HepG2 (cell line): ENCODE data around the gene VPREB1. TPM values are rescaled to one million over a fixed set of nuclear protein-coding genes. Genes with fewer than 3 reads are reported as not detected.
"Not testable (repeated sequence)": the region's sequence is repeated elsewhere in the genome, so short reads cannot be mapped to it uniquely, and the experiment has no call there.

Source experiments
- ATAC-seq: fragments of 200-7000 bp; cut with Tn5 transposase; 3 replicates; pipeline ENCODE4 v1.9.1; 2020; ENCODE audit warnings: mild to moderate bottlenecking, moderate library complexity
- BruUV-seq: library from RNA; stranded (reverse); fragments of 400-500 nt; replicated peaks from 2 replicates; lab custom pipeline; 2021; lab: Mats Ljungman, UMichigan
- CTCF ChIA-PET: fragments of 300-600 bp; formaldehyde crosslinking; extraction: SDS; loops from one replicate; lab custom pipeline; 2021; ENCODE audit warnings: low total read pairs, inconsistent platforms, low intra/inter-chr PET ratio; lab: Yijun Ruan, JAX
- POLR2A ChIA-PET: fragments of 350-600 bp; sonication (Branson Sonifier 250); formaldehyde crosslinking; loops from one replicate; lab custom pipeline; 2020; ENCODE audit warnings: antibody characterized with exemption, inconsistent platforms; lab: Yijun Ruan, JAX
- DNase-seq: peaks from one replicate; pipeline ENCODE4 v3.0.0-alpha.2; 2015; ENCODE audit warnings: low spot score
- FAIRE-seq: peaks from 3 replicates; lab custom pipeline; 2011; peaks lifted over from hg19 to GRCh38; lab: Jason Lieb, UNC
- H2AFZ ChIP-seq: one replicate; pipeline ENCODE4 v1.6.1; 2011; ENCODE audit warnings: low read length, inconsistent platforms
- H3K27ac ChIP-seq: fragments of 300-600 bp; 3 replicates; pipeline ENCODE4 v1.8.0; 2011; ENCODE audit warnings: mixed run types, mild to moderate bottlenecking, mixed read lengths, low read length, inconsistent platforms; ENCODE audit not compliant: insufficient read depth; ENCODE audit errors: extremely low read length
- H3K27me3 ChIP-seq, 2 experiments: fragments of 200-600 bp in 1 of 2; 2 replicates in 1 of 2; 3 replicates in 1 of 2; pipeline versions ENCODE4 v1.6.0 to v1.8.0; 2011; ENCODE audit warnings: low read length in 2 of 2, mild to moderate bottlenecking in 2 of 2, moderate library complexity in 2 of 2, inconsistent platforms in 1 of 2; ENCODE audit not compliant: insufficient read depth in 2 of 2, control insufficient read depth in 1 of 2
- H3K36me3 ChIP-seq, 2 experiments: fragments of 200-600 bp in 1 of 2; replicated peaks in 1 of 2; 2 replicates in 1 of 2; 3 replicates in 1 of 2; pipeline versions ENCODE4 v1.5.1 to v1.8.0; 2011; ENCODE audit warnings: low read length in 2 of 2, inconsistent platforms in 1 of 2; ENCODE audit not compliant: insufficient read depth in 2 of 2, control insufficient read depth in 1 of 2
- H3K4me1 ChIP-seq: 2 replicates; pipeline ENCODE4 v1.5.1; 2012; ENCODE audit warnings: low read length, inconsistent platforms; ENCODE audit not compliant: insufficient read depth
- H3K4me2 ChIP-seq: 2 replicates; pipeline ENCODE4 v1.6.0; 2011; ENCODE audit warnings: low read depth, low read length, inconsistent platforms
- H3K4me3 ChIP-seq, 3 experiments: fragments of 200-600 bp in 1 of 3; sonication (generic), shearing (Covaris generic) in 1 of 3; replicated peaks in 1 of 3; 2 replicates each; pipeline ENCODE4 v1.5.1; 2011 to 2016; ENCODE audit warnings: low read length in 3 of 3, inconsistent platforms in 2 of 3, low read depth in 2 of 3, mild to moderate bottlenecking in 2 of 3, control low read depth in 1 of 3, mixed read lengths in 1 of 3; ENCODE audit not compliant: insufficient read depth in 1 of 3
- H3K79me2 ChIP-seq: one replicate; pipeline ENCODE4 v1.6.1; 2011; ENCODE audit warnings: low read length, inconsistent platforms; ENCODE audit not compliant: insufficient read depth
- H3K9ac ChIP-seq: 2 replicates; pipeline ENCODE4 v1.6.0; 2011; ENCODE audit warnings: mild to moderate bottlenecking, low read depth, low read length, inconsistent platforms; ENCODE audit not compliant: insufficient read depth
- H3K9me3 ChIP-seq: 2 replicates; pipeline ENCODE4 v1.5.1; 2012; ENCODE audit warnings: mild to moderate bottlenecking, low read length
- H4K20me1 ChIP-seq: 2 replicates; pipeline ENCODE4 v1.6.0; 2011; ENCODE audit warnings: inconsistent platforms, mild to moderate bottlenecking, low read length, moderate library complexity; ENCODE audit not compliant: insufficient read depth
- WGBS: methylation state at CpG from one replicate; pipeline ENCODE4 v1.1.6; 2017; ENCODE audit warnings: low lambda C conversion rate; 5-methylcytosine and 5-hydroxymethylcytosine counted together
- in situ Hi-C: cut with HindIII; loops from 2 replicates; pipeline ENCODE4 v1.10.0; 2017; ENCODE audit warnings: low pct_unique_long_range_greater_than_20kb; ENCODE audit not compliant: extremely low pct_ligation_motif_present
- intact Hi-C: fragments of 100-400 bp; cut with micrococcal nuclease; formaldehyde crosslinking; loops from one replicate; pipeline ENCODE4 v1.10.0; 2022; ENCODE audit not compliant: unreplicated experiment
- polyA plus RNA-seq, 8 experiments: library from polyadenylated mRNA; depleted of rRNA in 3 of 8; stranded (reverse) in 7 of 8; unstranded in 1 of 8; fragments of >200 nt; fragmentation: Illumina TruSeq in 4 of 8; extraction: Trizol in 4 of 8; gene quantifications; 2 replicates each; pipeline versions ENCODE4 v1.2.1 to v1.2.3, GENCODE V29; 2011 to 2016; ENCODE audit warnings: low read depth in 4 of 8, missing spikeins in 1 of 8, mixed read lengths in 1 of 8; ENCODE audit not compliant: insufficient read depth in 1 of 8
- total RNA-seq, 5 experiments: library from RNA; depleted of rRNA; stranded (reverse); fragments of >200 nt; fragmentation: Illumina TruSeq; extraction: Trizol; gene quantifications; 2 replicates each; pipeline ENCODE4 v1.2.3, GENCODE V29; 2016; ENCODE audit warnings: low read depth in 1 of 5

The VPREB1 gene
- total and polyA plus RNA-seq, 2 of the 13 experiments (the other 11 are each of a cell fraction or from before 2014, with no cell fraction given), result not detected

GRCh38 chr22:22256133-22256532 is 11.5 kb downstream of the VPREB1 start:
- H3K9ac ChIP-seq, H3K36me3 ChIP-seq, POLR2A ChIA-PET, H2AFZ ChIP-seq, H3K4me2 ChIP-seq, H4K20me1 ChIP-seq, CTCF ChIA-PET, H3K4me1 ChIP-seq, H3K9me3 ChIP-seq, ATAC-seq, FAIRE-seq, H3K79me2 ChIP-seq, H3K27ac ChIP-seq, DNase-seq, intact Hi-C loops, BruUV-seq, in situ Hi-C loops, H3K27me3 ChIP-seq, H3K4me3 ChIP-seq: not testable (repeated sequence)
- WGBS, result 88% methylated on average over 9 of the region's 13 CpGs

- H2AFZ ChIP-seq, FAIRE-seq, in situ Hi-C loops, ATAC-seq, BruUV-seq, CTCF ChIA-PET, H3K9ac ChIP-seq, H3K4me1 ChIP-seq, H3K79me2 ChIP-seq, H4K20me1 ChIP-seq, H3K27me3 ChIP-seq, intact Hi-C loops, H3K9me3 ChIP-seq, H3K36me3 ChIP-seq, DNase-seq, POLR2A ChIA-PET, H3K27ac ChIP-seq, H3K4me3 ChIP-seq, H3K4me2 ChIP-seq: not testable (repeated sequence)
- WGBS, result 72% methylated on average over 7 of the region's 7 CpGs
Observed at GRCh38 chr22:22258597-22259415, 14.2 kb downstream of the VPREB1 start.

GRCh38 chr22:22260169-22260568 is 15.6 kb downstream of the VPREB1 start:
- H3K4me3 ChIP-seq, H3K27ac ChIP-seq, H3K4me1 ChIP-seq, intact Hi-C loops, H2AFZ ChIP-seq, H3K36me3 ChIP-seq, H4K20me1 ChIP-seq, DNase-seq, H3K9ac ChIP-seq, H3K79me2 ChIP-seq, CTCF ChIA-PET, H3K9me3 ChIP-seq, in situ Hi-C loops, H3K27me3 ChIP-seq, POLR2A ChIA-PET, H3K4me2 ChIP-seq, BruUV-seq, FAIRE-seq, ATAC-seq: not testable (repeated sequence)
- WGBS, result 69% methylated on average over 2 of the region's 2 CpGs

GRCh38 chr22:22260586-22260985 is 16.0 kb downstream of the VPREB1 start:
- in situ Hi-C loops, FAIRE-seq, DNase-seq, POLR2A ChIA-PET, H3K4me2 ChIP-seq, H4K20me1 ChIP-seq, H3K36me3 ChIP-seq, H3K4me3 ChIP-seq, H3K79me2 ChIP-seq, ATAC-seq, H3K9me3 ChIP-seq, H3K4me1 ChIP-seq, H3K9ac ChIP-seq, CTCF ChIA-PET, intact Hi-C loops, H3K27me3 ChIP-seq, BruUV-seq, H2AFZ ChIP-seq, H3K27ac ChIP-seq: not testable (repeated sequence)
- WGBS, result 56% methylated on average over 4 of the region's 4 CpGs
